Activated effector memory CD4-positive, alpha-beta T cell treated with Interleukin-2 at 50 U/mL for 16 hours (primary cell): ENCODE results near the gene RPS6KA5.

Source experiments
- DNase-seq: peaks from one replicate; pipeline ENCODE4 v3.0.0-alpha.2; 2020

Gene RPS6KA5

GRCh38 chr14:90820958-90821357 lies 239.5 kb downstream of the RPS6KA5 start:
- DNase-seq, result peak; percentile 67

- no peak for DNase-seq
Observed at GRCh38 chr14:90819734-90820393, 240.6 kb downstream of the RPS6KA5 start.

- DNase-seq, result no peak
Observed at GRCh38 chr14:90818715-90819114, 241.7 kb downstream of the RPS6KA5 start.

GRCh38 chr14:90816681-90817436 lies 243.6 kb downstream of the RPS6KA5 start:
- no peak for DNase-seq

- peak; percentile 7 for DNase-seq
Observed at GRCh38 chr14:90815822-90816662, 244.4 kb downstream of the RPS6KA5 start, which contains the start of gene TTC7B. Gene TTC7B (minus strand): TSS chr14:90816430. CDS start chr14:90816295, 135 bp downstream.

- DNase-seq, result no peak
Observed at GRCh38 chr14:90815572-90815821, 244.9 kb downstream of the RPS6KA5 start.

GRCh38 chr14:90814806-90815571 lies 245.5 kb downstream of the RPS6KA5 start:
- DNase-seq, result no peak

GRCh38 chr14:90813442-90813841 lies 247.0 kb downstream of the RPS6KA5 start:
- DNase-seq, result no peak

GRCh38 chr14:90812109-90812508 lies 248.3 kb downstream of the RPS6KA5 start:
- no peak for DNase-seq

GRCh38 chr14:90811641-90812040 lies 248.8 kb downstream of the RPS6KA5 start:
- no peak for DNase-seq

- DNase-seq, result no peak
Observed at GRCh38 chr14:90810806-90811205, 249.6 kb downstream of the RPS6KA5 start.

- no peak for DNase-seq
Observed at GRCh38 chr14:90809530-90810312, 250.7 kb downstream of the RPS6KA5 start.

- no peak for DNase-seq
Observed at GRCh38 chr14:90808759-90809529, 251.5 kb downstream of the RPS6KA5 start.

GRCh38 chr14:90807060-90807459 lies 253.4 kb downstream of the RPS6KA5 start:
- no peak for DNase-seq

GRCh38 chr14:90805662-90806540 lies 254.5 kb downstream of the RPS6KA5 start:
- no peak for DNase-seq

- DNase-seq, result no peak
Observed at GRCh38 chr14:90805084-90805391, 255.4 kb downstream of the RPS6KA5 start.

- no peak for DNase-seq
Observed at GRCh38 chr14:90804292-90805083, 256.0 kb downstream of the RPS6KA5 start.

GRCh38 chr14:90803249-90803648 lies 257.2 kb downstream of the RPS6KA5 start:
- DNase-seq, result no peak

GRCh38 chr14:90799420-90799819 lies 261.0 kb downstream of the RPS6KA5 start:
- no peak for DNase-seq

GRCh38 chr14:90797919-90798318 lies 262.5 kb downstream of the RPS6KA5 start:
- no peak for DNase-seq
